MM.1S (cell line): Measurements from ENCODE around the gene SLC25A17.

ENCODE experiments used
- DNase-seq: peaks from one replicate; pipeline ENCODE4 v3.0.0-alpha.2; 2015
- H2AFZ ChIP-seq: fragments of 300-600 bp; sonication (generic); 2 replicates; pipeline ENCODE4 v1.6.0; 2016; ENCODE audit warnings: antibody characterized with exemption, low read length
- H3F3A ChIP-seq: fragments of 300-600 bp; sonication (generic); 2 replicates; pipeline ENCODE4 v1.6.1; 2016; ENCODE audit warnings: mild to moderate bottlenecking, antibody characterized with exemption, low read length, moderate library complexity, mixed read lengths; ENCODE audit not compliant: insufficient read depth
- H3K27ac ChIP-seq: fragments of 300-600 bp; sonication (generic); 2 replicates; pipeline ENCODE4 v1.5.1; 2016; ENCODE audit warnings: mild to moderate bottlenecking, low read length
- H3K27me3 ChIP-seq: fragments of 300-600 bp; sonication (generic); replicated peaks from 2 replicates; pipeline ENCODE4 v1.6.0; 2016; ENCODE audit warnings: low read length; ENCODE audit not compliant: insufficient read depth
- H3K36me3 ChIP-seq: fragments of 300-600 bp; sonication (generic); replicated peaks from 2 replicates; pipeline ENCODE4 v1.6.1; 2016; ENCODE audit warnings: mild to moderate bottlenecking, low read length, mixed read lengths; ENCODE audit not compliant: insufficient read depth
- H3K4me1 ChIP-seq: fragments of 300-600 bp; sonication (generic); 2 replicates; pipeline ENCODE4 v1.6.1; 2016; ENCODE audit warnings: low read length, mixed read lengths
- H3K4me2 ChIP-seq: fragments of 300-600 bp; sonication (generic); 2 replicates; pipeline ENCODE4 v1.6.0; 2016; ENCODE audit warnings: low read depth, low read length
- H3K4me3 ChIP-seq: fragments of 300-600 bp; sonication (generic); 2 replicates; pipeline ENCODE4 v1.5.1; 2016; ENCODE audit warnings: low read length, mixed read lengths
- H3K79me2 ChIP-seq: fragments of 300-600 bp; sonication (generic); 2 replicates; pipeline ENCODE4 v1.6.1; 2016; ENCODE audit warnings: mixed run types, low read length, mixed read lengths
- H3K9ac ChIP-seq: fragments of 300-600 bp; sonication (generic); 2 replicates; pipeline ENCODE4 v1.6.1; 2016; ENCODE audit warnings: low read length, mixed read lengths
- H3K9me2 ChIP-seq: fragments of 300-600 bp; sonication (generic); replicated peaks from 2 replicates; pipeline ENCODE4 v1.6.1; 2016; ENCODE audit warnings: mild to moderate bottlenecking, low read length, mixed read lengths; ENCODE audit not compliant: insufficient read depth
- H3K9me3 ChIP-seq: fragments of 300-600 bp; sonication (generic); replicated peaks from 2 replicates; pipeline ENCODE4 v1.6.1; 2016; ENCODE audit warnings: mild to moderate bottlenecking, low read length, mixed read lengths; ENCODE audit not compliant: insufficient read depth
- H4K20me1 ChIP-seq: fragments of 300-600 bp; sonication (generic); 2 replicates; pipeline ENCODE4 v1.6.1; 2016; ENCODE audit warnings: mild to moderate bottlenecking, low read length, moderate library complexity, mixed read lengths; ENCODE audit not compliant: insufficient read depth
- EZH2 ChIP-seq: fragments of 300-600 bp; sonication (generic); optimal IDR thresholded peaks from 2 replicates; pipeline ENCODE3; 2017; ENCODE audit warnings: low read depth, mild to moderate bottlenecking, antibody characterized with exemption, low read length, mixed read lengths
- EZH2phosphoT487 ChIP-seq: fragments of 300-600 bp; sonication (generic); IDR thresholded peaks from 2 replicates; pipeline ENCODE4 v1.6.1; 2018; ENCODE audit warnings: antibody characterized with exemption, low read length
- TF ChIP-seq, protein P1 (sequence below): fragments of 300-600 bp; sonication (generic); IDR thresholded peaks from 2 replicates; pipeline ENCODE4 v1.5.1; 2016; ENCODE audit warnings: antibody characterized with exemption, low read length, mixed read lengths

The SLC25A17 gene

DNA sequence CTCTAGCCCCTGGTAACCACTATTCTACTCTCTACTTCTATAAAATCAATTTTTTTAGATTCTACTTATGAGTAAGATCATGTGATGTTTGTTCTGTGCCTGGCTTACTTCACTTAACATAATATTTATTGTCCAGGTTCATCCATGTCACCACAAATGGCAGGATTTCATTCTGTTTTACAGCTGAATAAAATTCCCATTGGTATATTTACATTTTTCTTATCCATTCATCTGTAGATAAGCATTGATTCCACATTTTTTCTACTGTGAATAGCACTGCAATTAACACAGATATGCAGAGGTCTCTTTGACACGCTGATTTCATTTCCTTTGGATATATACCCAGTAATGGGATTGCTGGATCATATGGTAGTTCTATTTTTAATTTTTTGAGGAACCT is 15.8 kb downstream of the SLC25A17 start:
- no peak for TF ChIP-seq EZH2
- TF ChIP-seq, protein P1, sequence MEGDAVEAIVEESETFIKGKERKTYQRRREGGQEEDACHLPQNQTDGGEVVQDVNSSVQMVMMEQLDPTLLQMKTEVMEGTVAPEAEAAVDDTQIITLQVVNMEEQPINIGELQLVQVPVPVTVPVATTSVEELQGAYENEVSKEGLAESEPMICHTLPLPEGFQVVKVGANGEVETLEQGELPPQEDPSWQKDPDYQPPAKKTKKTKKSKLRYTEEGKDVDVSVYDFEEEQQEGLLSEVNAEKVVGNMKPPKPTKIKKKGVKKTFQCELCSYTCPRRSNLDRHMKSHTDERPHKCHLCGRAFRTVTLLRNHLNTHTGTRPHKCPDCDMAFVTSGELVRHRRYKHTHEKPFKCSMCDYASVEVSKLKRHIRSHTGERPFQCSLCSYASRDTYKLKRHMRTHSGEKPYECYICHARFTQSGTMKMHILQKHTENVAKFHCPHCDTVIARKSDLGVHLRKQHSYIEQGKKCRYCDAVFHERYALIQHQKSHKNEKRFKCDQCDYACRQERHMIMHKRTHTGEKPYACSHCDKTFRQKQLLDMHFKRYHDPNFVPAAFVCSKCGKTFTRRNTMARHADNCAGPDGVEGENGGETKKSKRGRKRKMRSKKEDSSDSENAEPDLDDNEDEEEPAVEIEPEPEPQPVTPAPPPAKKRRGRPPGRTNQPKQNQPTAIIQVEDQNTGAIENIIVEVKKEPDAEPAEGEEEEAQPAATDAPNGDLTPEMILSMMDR = no peak
- TF ChIP-seq EZH2phosphoT487 = no peak
- H3K9ac ChIP-seq = no peak overlapping the region
- no peaks in the 10 kb centered on the region for H3K4me1 ChIP-seq
- DNase-seq = no peak
- H3K27ac ChIP-seq = no peak overlapping the region
- no peaks in the 10 kb centered on the region for H3K9me3 ChIP-seq
- H3K4me2 ChIP-seq = no peak overlapping the region
- H3K27me3 ChIP-seq = no peaks in the 10 kb centered on the region
- H2AFZ ChIP-seq = no peak overlapping the region
- no peaks in the 10 kb centered on the region for H3F3A ChIP-seq
- 0 out of 2 replicates have a peak, but pooled peaks cover 3% of the 10 kb centered on the region for H4K20me1 ChIP-seq
- no peaks in the 10 kb centered on the region for H3K36me3 ChIP-seq
- no peaks in the 10 kb centered on the region for H3K9me2 ChIP-seq
- H3K4me3 ChIP-seq = no peak overlapping the region
- peaks cover 44% of the 10 kb centered on the region for H3K79me2 ChIP-seq

DNA sequence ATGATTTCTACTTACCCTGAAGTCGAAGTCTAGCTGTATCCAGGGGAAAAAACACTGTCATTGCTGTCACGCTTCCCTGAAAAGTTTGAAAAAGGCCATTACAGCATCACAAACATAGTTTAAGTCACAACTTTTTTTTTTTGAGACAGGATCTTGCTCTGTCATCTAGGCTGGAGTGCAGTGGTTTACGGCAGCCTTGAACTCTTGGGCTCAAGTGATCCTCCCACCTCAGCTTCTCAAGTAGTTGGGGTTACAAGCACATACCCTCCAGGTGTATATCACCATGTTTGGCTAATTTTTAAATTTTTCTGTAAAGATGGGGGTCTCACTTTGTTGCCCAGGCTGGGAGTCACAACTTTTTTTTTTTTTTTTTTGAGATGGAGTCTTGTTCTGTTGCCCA is 20.1 kb downstream of the SLC25A17 start:
- Histone ChIP-seq H3K27ac (no peak overlapping the region), H3K9me3 (no peaks in the 10 kb centered on the region), H3K9me2 (no peaks in the 10 kb centered on the region), H3K9ac (no peak overlapping the region), H3K79me2 (peaks cover 6% of the 10 kb centered on the region; the same call in 1 of the 2 replicates), H3K4me1 (no peaks in the 10 kb centered on the region), H3K4me2 (no peak overlapping the region), H3F3A (no peaks in the 10 kb centered on the region), H3K36me3 (no peaks in the 10 kb centered on the region), H4K20me1 (0 out of 2 replicates have a peak, but pooled peaks cover 3% of the 10 kb centered on the region), H3K4me3 (no peak overlapping the region), H3K27me3 (no peaks in the 10 kb centered on the region), H2AFZ (no peak overlapping the region)
- TF ChIP-seq EZH2phosphoT487 (no peak), EZH2 (no peak)
- TF ChIP-seq, protein P1 = no peak
- DNase-seq = no peak

DNA sequence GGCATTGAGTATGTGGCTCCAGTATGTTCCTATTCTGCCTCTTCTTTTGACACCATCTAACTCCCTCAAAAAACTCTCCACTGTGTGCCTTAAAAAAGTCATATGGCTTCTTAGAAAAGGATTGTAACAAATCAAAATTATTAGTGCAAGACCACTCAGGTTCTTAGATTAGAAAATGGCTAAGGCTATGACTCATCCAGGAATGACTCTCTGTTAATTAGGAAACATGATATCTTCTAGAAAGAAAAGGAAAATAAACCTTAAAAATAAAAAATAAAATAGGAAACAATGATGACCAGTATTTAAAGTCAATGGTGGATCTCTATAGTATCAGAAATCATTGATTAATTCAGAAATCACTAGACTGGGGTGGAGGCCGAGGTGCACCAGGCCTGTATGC is 21.7 kb downstream of the SLC25A17 start:
- Histone ChIP-seq H3K9me2 (no peaks in the 10 kb centered on the region), H3K4me2 (no peak overlapping the region), H4K20me1 (0 out of 2 replicates have a peak, but pooled peaks cover 3% of the 10 kb centered on the region), H3K27me3 (no peaks in the 10 kb centered on the region), H3K4me1 (no peaks in the 10 kb centered on the region), H3K9me3 (no peaks in the 10 kb centered on the region), H3K79me2 (no peaks in the 10 kb centered on the region), H3K4me3 (no peak overlapping the region), H3F3A (no peaks in the 10 kb centered on the region), H3K36me3 (no peaks in the 10 kb centered on the region), H3K27ac (no peak overlapping the region), H3K9ac (no peak overlapping the region), H2AFZ (no peak overlapping the region)
- no peak for DNase-seq
- TF ChIP-seq EZH2 (no peak), EZH2phosphoT487 (no peak)
- TF ChIP-seq, protein P1 = no peak

DNA sequence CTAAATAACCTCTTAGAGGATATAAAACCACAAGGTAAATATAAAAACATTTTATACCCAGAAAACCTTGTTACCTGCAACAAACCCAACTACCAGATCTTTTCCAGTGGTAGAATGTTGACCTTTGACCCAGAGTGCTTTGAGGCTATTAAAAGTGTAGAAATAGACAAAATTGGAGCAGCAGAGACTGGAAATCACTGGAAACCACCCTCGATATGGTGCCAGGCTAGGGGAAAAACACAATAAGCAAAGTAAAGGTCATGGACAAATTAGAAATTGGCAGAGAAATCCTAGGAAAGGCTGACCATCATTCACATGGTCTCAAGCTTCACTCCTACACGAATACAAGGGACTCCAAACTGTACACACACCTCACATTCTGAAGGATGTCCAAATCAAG is 26.7 kb downstream of the SLC25A17 start:
- TF ChIP-seq EZH2 (no peak), EZH2phosphoT487 (no peak)
- TF ChIP-seq, protein P1 = no peak
- Histone ChIP-seq H3K27ac (no peak overlapping the region), H3K9ac (no peak overlapping the region), H3K4me3 (no peak overlapping the region), H3K4me2 (no peak overlapping the region), H2AFZ (no peak overlapping the region), H4K20me1 (no peaks in the 10 kb centered on the region), H3K9me2 (no peaks in the 10 kb centered on the region), H3K27me3 (no peaks in the 10 kb centered on the region), H3K36me3 (no peaks in the 10 kb centered on the region), H3K79me2 (no peaks in the 10 kb centered on the region), H3K4me1 (no peaks in the 10 kb centered on the region), H3K9me3 (no peaks in the 10 kb centered on the region), H3F3A (no peaks in the 10 kb centered on the region)
- DNase-seq = no peak
